ENCODE results near the gene EDIL3.

The EDIL3 gene

GRCh38 chr5:84373506-84373905 is 11.2 kb downstream of the EDIL3 start:
- no peak overlapping the region for H3K4me3 ChIP-seq (ENCODE audit: insufficient read depth in 1 of 2, low read depth in 1 of 2, low read length in 2 of 2)
- H2AFZ ChIP-seq (ENCODE audit: low read depth, low read length) = no peak overlapping the region
- no peak overlapping the region for H3K18ac ChIP-seq (ENCODE audit: low read depth in 1 of 2, low read length in 2 of 2)
- no peak overlapping the region for H2BK12ac ChIP-seq (ENCODE audit: low read length in 2 of 2)
- peak overlapping the region; percentile 96 for H3K27ac ChIP-seq (ENCODE audit: low read length, poor library complexity, severe bottlenecking)
- H3K23ac ChIP-seq (ENCODE audit: low read length in 2 of 2) = no peak overlapping the region
- H4K91ac ChIP-seq (ENCODE audit: low read length) = no peak overlapping the region
- no peak overlapping the region for H2BK15ac ChIP-seq (ENCODE audit: low read depth, poor library complexity, severe bottlenecking)
- no peak overlapping the region for H3K4ac ChIP-seq (ENCODE audit: low read depth in 1 of 2, low read length in 2 of 2)
- DNase-seq = no peak
- no peaks in the 10 kb centered on the region for H3K27me3 ChIP-seq (ENCODE audit: control insufficient read depth in 1 of 2, insufficient read depth in 1 of 2, low read length in 2 of 2)
- no peak overlapping the region for H2BK120ac ChIP-seq (ENCODE audit: low read depth, low read length)
- H3K36me3 ChIP-seq (ENCODE audit: control insufficient read depth in 1 of 2, insufficient read depth in 2 of 2, low read depth in 1 of 2, low read length in 2 of 2) = no peaks in the 10 kb centered on the region
- H3K9ac ChIP-seq (ENCODE audit: low read length) = no peak overlapping the region
- no peak overlapping the region for H3K4me2 ChIP-seq (ENCODE audit: low read length, poor library complexity, severe bottlenecking)
- H3K9me3 ChIP-seq (ENCODE audit: control insufficient read depth, low read length) = no peaks in the 10 kb centered on the region
- H4K8ac ChIP-seq (ENCODE audit: low read length) = no peak overlapping the region
- no peak overlapping the region for H2BK5ac ChIP-seq (ENCODE audit: low read depth, low read length, poor library complexity, severe bottlenecking)
- WGBS = 94% methylated on average over 2 of the region's 2 CpGs
- no peaks in the 10 kb centered on the region for H3K79me1 ChIP-seq (replicated peaks; ENCODE audit: low read length, poor library complexity, severe bottlenecking)
- H3K14ac ChIP-seq (ENCODE audit: low read length in 2 of 2) = no peak overlapping the region
- peaks cover 4% of the 10 kb centered on the region for H3K4me1 ChIP-seq (ENCODE audit: control insufficient read depth, insufficient read depth, low read depth, low read length)
- no peak overlapping the region for H2AK5ac ChIP-seq (ENCODE audit: low read length, severe bottlenecking)

- no peaks in the 10 kb centered on the region for H3K9me3 ChIP-seq (ENCODE audit: control insufficient read depth, low read length)
- peak overlapping the region; percentile 96 for H3K27ac ChIP-seq (ENCODE audit: low read length, poor library complexity, severe bottlenecking)
- no peak overlapping the region for H3K4me2 ChIP-seq (ENCODE audit: low read length, poor library complexity, severe bottlenecking)
- H3K27me3 ChIP-seq (ENCODE audit: control insufficient read depth in 1 of 2, insufficient read depth in 1 of 2, low read length in 2 of 2) = no peaks in the 10 kb centered on the region
- no peak overlapping the region for H3K9ac ChIP-seq (ENCODE audit: low read length)
- H2BK15ac ChIP-seq (ENCODE audit: low read depth, poor library complexity, severe bottlenecking) = no peak overlapping the region
- no peak overlapping the region for H3K23ac ChIP-seq (ENCODE audit: low read length in 2 of 2)
- peak; percentile 59 for DNase-seq
- H4K91ac ChIP-seq (ENCODE audit: low read length) = no peak overlapping the region
- 76% methylated on average over 3 of the region's 9 CpGs for WGBS
- no peaks in the 10 kb centered on the region for H3K36me3 ChIP-seq (ENCODE audit: control insufficient read depth in 1 of 2, insufficient read depth in 2 of 2, low read depth in 1 of 2, low read length in 2 of 2)
- H3K14ac ChIP-seq (ENCODE audit: low read length in 2 of 2) = no peak overlapping the region
- no peak overlapping the region for H2BK120ac ChIP-seq (ENCODE audit: low read depth, low read length)
- peaks cover 4% of the 10 kb centered on the region for H3K4me1 ChIP-seq (ENCODE audit: control insufficient read depth, insufficient read depth, low read depth, low read length)
- H3K4me3 ChIP-seq (ENCODE audit: insufficient read depth in 1 of 2, low read depth in 1 of 2, low read length in 2 of 2) = no peak overlapping the region
- no peak overlapping the region for H4K8ac ChIP-seq (ENCODE audit: low read length)
- H2AFZ ChIP-seq (ENCODE audit: low read depth, low read length) = no peak overlapping the region
- H2BK12ac ChIP-seq (ENCODE audit: low read length in 2 of 2) = no peak overlapping the region
- no peak overlapping the region for H3K18ac ChIP-seq (ENCODE audit: low read depth in 1 of 2, low read length in 2 of 2)
- H3K79me1 ChIP-seq (replicated peaks; ENCODE audit: low read length, poor library complexity, severe bottlenecking) = peaks cover 2% of the 10 kb centered on the region
- peak overlapping the region; percentile 19 for H2BK5ac ChIP-seq (ENCODE audit: low read depth, low read length, poor library complexity, severe bottlenecking)
- H2AK5ac ChIP-seq (ENCODE audit: low read length, severe bottlenecking) = no peak overlapping the region
- no peak overlapping the region for H3K4ac ChIP-seq (ENCODE audit: low read depth in 1 of 2, low read length in 2 of 2)
Measured at GRCh38 chr5:84372066-84372695, 12.5 kb downstream of the EDIL3 start.

- H3K23ac ChIP-seq (ENCODE audit: low read length in 2 of 2) = no peak overlapping the region
- H3K9me3 ChIP-seq (ENCODE audit: control insufficient read depth, low read length) = no peaks in the 10 kb centered on the region
- DNase-seq = no peak
Measured at GRCh38 chr5:84370176-84370575, 14.5 kb downstream of the EDIL3 start.

GRCh38 chr5:84364043-84364442 is 20.6 kb downstream of the EDIL3 start:
- Histone ChIP-seq H3K18ac (ENCODE audit: low read depth in 1 of 2, low read length in 2 of 2) (no peak overlapping the region), H4K91ac (ENCODE audit: low read length) (no peak overlapping the region)
- WGBS = no CpG with 5 or more reads among the region's 2 CpGs

More at GRCh38 chr5:84370176-84370575, 14.5 kb downstream of the EDIL3 start:
- no peak overlapping the region for H3K4ac ChIP-seq (ENCODE audit: low read depth in 1 of 2, low read length in 2 of 2)
- no peak overlapping the region for H2BK12ac ChIP-seq (ENCODE audit: low read length in 2 of 2)
- H2BK120ac ChIP-seq (ENCODE audit: low read depth, low read length) = no peak overlapping the region
- peak overlapping the region; percentile 21 for H3K4me2 ChIP-seq (ENCODE audit: low read length, poor library complexity, severe bottlenecking)
- no peaks in the 10 kb centered on the region for H3K27me3 ChIP-seq (ENCODE audit: control insufficient read depth in 1 of 2, insufficient read depth in 1 of 2, low read length in 2 of 2)
- no peak overlapping the region for H2BK5ac ChIP-seq (ENCODE audit: low read depth, low read length, poor library complexity, severe bottlenecking)
- peak overlapping the region; percentile 44 for H2AK5ac ChIP-seq (ENCODE audit: low read length, severe bottlenecking)
- H3K27ac ChIP-seq (ENCODE audit: low read length, poor library complexity, severe bottlenecking) = peak overlapping the region; percentile 49
- H4K8ac ChIP-seq (ENCODE audit: low read length) = no peak overlapping the region
- no peak overlapping the region for H2AFZ ChIP-seq (ENCODE audit: low read depth, low read length)
- no peak overlapping the region for H2BK15ac ChIP-seq (ENCODE audit: low read depth, poor library complexity, severe bottlenecking)
- peaks cover 2% of the 10 kb centered on the region for H3K79me1 ChIP-seq (replicated peaks; ENCODE audit: low read length, poor library complexity, severe bottlenecking)
- H4K91ac ChIP-seq (ENCODE audit: low read length) = no peak overlapping the region
- no peak overlapping the region for H3K4me3 ChIP-seq (ENCODE audit: insufficient read depth in 1 of 2, low read depth in 1 of 2, low read length in 2 of 2)
- H3K9ac ChIP-seq (ENCODE audit: low read length) = no peak overlapping the region
- H3K36me3 ChIP-seq (ENCODE audit: control insufficient read depth in 1 of 2, insufficient read depth in 2 of 2, low read depth in 1 of 2, low read length in 2 of 2) = no peaks in the 10 kb centered on the region
- H3K18ac ChIP-seq (ENCODE audit: low read depth in 1 of 2, low read length in 2 of 2) = peak overlapping the region in 1 of 2 experiments; percentile 54
- H3K14ac ChIP-seq (ENCODE audit: low read length in 2 of 2) = no peak overlapping the region
- 79% methylated on average over 2 of the region's 2 CpGs for WGBS
- H3K4me1 ChIP-seq (ENCODE audit: control insufficient read depth, insufficient read depth, low read depth, low read length) = peaks cover 5% of the 10 kb centered on the region

More at GRCh38 chr5:84364043-84364442, 20.6 kb downstream of the EDIL3 start:
- Histone ChIP-seq H4K8ac (ENCODE audit: low read length) (no peak overlapping the region), H3K4ac (ENCODE audit: low read depth in 1 of 2, low read length in 2 of 2) (no peak overlapping the region), H3K4me3 (ENCODE audit: insufficient read depth in 1 of 2, low read depth in 1 of 2, low read length in 2 of 2) (no peak overlapping the region), H3K79me1 (replicated peaks; ENCODE audit: low read length, poor library complexity, severe bottlenecking) (peaks cover 3% of the 10 kb centered on the region), H3K4me1 (ENCODE audit: control insufficient read depth, insufficient read depth, low read depth, low read length) (peaks cover 1% of the 10 kb centered on the region), H2BK15ac (ENCODE audit: low read depth, poor library complexity, severe bottlenecking) (no peak overlapping the region), H2AK5ac (ENCODE audit: low read length, severe bottlenecking) (no peak overlapping the region), H3K4me2 (ENCODE audit: low read length, poor library complexity, severe bottlenecking) (no peak overlapping the region), H2BK120ac (ENCODE audit: low read depth, low read length) (no peak overlapping the region), H3K9ac (ENCODE audit: low read length) (no peak overlapping the region), H3K27ac (ENCODE audit: low read length, poor library complexity, severe bottlenecking) (no peak overlapping the region), H2BK12ac (ENCODE audit: low read length in 2 of 2) (no peak overlapping the region), H3K23ac (ENCODE audit: low read length in 2 of 2) (no peak overlapping the region), H2AFZ (ENCODE audit: low read depth, low read length) (no peak overlapping the region), H2BK5ac (ENCODE audit: low read depth, low read length, poor library complexity, severe bottlenecking) (no peak overlapping the region), H3K9me3 (ENCODE audit: control insufficient read depth, low read length) (no peaks in the 10 kb centered on the region), H3K27me3 (ENCODE audit: control insufficient read depth in 1 of 2, insufficient read depth in 1 of 2, low read length in 2 of 2) (no peaks in the 10 kb centered on the region), H3K36me3 (ENCODE audit: control insufficient read depth in 1 of 2, insufficient read depth in 2 of 2, low read depth in 1 of 2, low read length in 2 of 2) (no peaks in the 10 kb centered on the region), H3K14ac (ENCODE audit: low read length in 2 of 2) (no peak overlapping the region)
- no peak for DNase-seq
